ENCODE data around the gene AP3S2. TPM values are rescaled to one million over a fixed set of nuclear protein-coding genes. Genes with fewer than 3 reads are reported as not detected.

Gene AP3S2
- polyA plus RNA-seq, 3 donors, result 39.2 to 60.0 (median 44.0) TPM

Other genes with a start within 250 kb of the AP3S2 start
- gene KIF7, start 238.5 kb downstream of the AP3S2 start, polyA plus RNA-seq (ENCODE audit: insufficient read length in 3 of 3), result 10 to 100 TPM in 2 of 3 donors, 1 to 10 TPM in 1; 9.3 to 14.2 (median 13.9) TPM
- gene PLIN1, start 214.6 kb downstream of the AP3S2 start, polyA plus RNA-seq (ENCODE audit: insufficient read length in 3 of 3), result 1 to 10 TPM; 1.0 to 1.4 (median 1.4) TPM
- gene PEX11A, start 203.2 kb downstream of the AP3S2 start, polyA plus RNA-seq (ENCODE audit: insufficient read length in 3 of 3), result 10 to 100 TPM; 17.3 to 21.0 (median 19.1) TPM
- gene WDR93, start 203.2 kb downstream of the AP3S2 start, polyA plus RNA-seq (ENCODE audit: insufficient read length in 3 of 3), result 1 to 10 TPM; 2.3 to 4.1 (median 2.9) TPM
- 1 to 10 TPM in 1 of 3 donors, under 1 TPM in 2; 0.59 to 2.3 (median 0.90) TPM for gene MESP1, start 142.7 kb downstream of the AP3S2 start, polyA plus RNA-seq (ENCODE audit: insufficient read length in 3 of 3)
- gene MESP2, start 117.7 kb downstream of the AP3S2 start, polyA plus RNA-seq (ENCODE audit: insufficient read length in 3 of 3), result under 1 TPM; 0.30 to 0.44 (median 0.42) TPM
- gene ANPEP, start 79.1 kb downstream of the AP3S2 start, polyA plus RNA-seq (ENCODE audit: insufficient read length in 3 of 3), result 100 to 1,000 TPM; 104 to 119 (median 117) TPM
- gene ARPIN, start 19.0 kb upstream of the AP3S2 start, polyA plus RNA-seq (ENCODE audit: insufficient read length in 3 of 3), result 10 to 100 TPM; 28.2 to 30.3 (median 28.9) TPM
- 10 to 100 TPM; 14.2 to 22.6 (median 18.8) TPM for gene ZNF710, start 107.3 kb upstream of the AP3S2 start, polyA plus RNA-seq (ENCODE audit: insufficient read length in 3 of 3)
- 100 to 1,000 TPM; 175 to 241 (median 184) TPM for gene IDH2, start 208.5 kb upstream of the AP3S2 start, polyA plus RNA-seq (ENCODE audit: insufficient read length in 3 of 3)

Data from renal cortex interstitium (tissue), 3 donors.